ENCODE results near the gene DYNAP.

The DYNAP gene

GRCh38 chr18:54636217-54636616 lies 45.2 kb downstream of the DYNAP start:
- DNase-seq (ENCODE audit: low spot score) = no peak

GRCh38 chr18:54641734-54642133 lies 50.7 kb downstream of the DYNAP start:
- DNase-seq (ENCODE audit: low spot score) = no peak

GRCh38 chr18:54647176-54647575 lies 56.1 kb downstream of the DYNAP start:
- no peak for DNase-seq (ENCODE audit: low spot score)

Data from kidney capillary endothelial cell (primary cell).